Activated CD4-positive, alpha-beta T cell treated with anti-CD3 and anti-CD28 coated beads for 24 hours (primary cell): ENCODE measurements around the gene CD46.
A peak's percentile ranks its signal among the peaks of the same experiment; 100 is the strongest.
"Not testable (repeated sequence)": the region's sequence is repeated elsewhere in the genome, so short reads cannot be mapped to it uniquely, and the experiment has no call there.

Experiments
- DNase-seq, 2 donors: peaks; one replicate each; pipeline ENCODE4 v3.0.0-alpha.2; 2020; ENCODE audit warnings: low read depth in 2 of 2

Gene CD46

GRCh38 chr1:207750631-207751305 lies 1.1 kb upstream of the CD46 start:
- DNase-seq = no peak

- not testable (repeated sequence) for DNase-seq
These were observed 428 bp upstream of the CD46 start for GRCh38 chr1:207751463-207751789.

- DNase-seq = peak in 1 of 2 donors; percentile 35
These were observed 673 bp downstream of the CD46 start for GRCh38 chr1:207752456-207752998.

- no peak for DNase-seq
These were observed 1.8 kb downstream of the CD46 start for GRCh38 chr1:207753611-207754010.

- DNase-seq = no peak
These were observed 2.2 kb downstream of the CD46 start for GRCh38 chr1:207754011-207754410.

- no peak for DNase-seq
These were observed 3.3 kb downstream of the CD46 start for GRCh38 chr1:207754974-207755700.

GRCh38 chr1:207755846-207756693 lies 4.2 kb downstream of the CD46 start:
- DNase-seq = no peak

- DNase-seq = no peak
These were observed 10.8 kb downstream of the CD46 start for GRCh38 chr1:207762622-207763021.

GRCh38 chr1:207763091-207763490 lies 11.2 kb downstream of the CD46 start:
- no peak for DNase-seq

GRCh38 chr1:207763972-207764371 lies 12.1 kb downstream of the CD46 start:
- no peak for DNase-seq

- DNase-seq = no peak
These were observed 14.7 kb downstream of the CD46 start for GRCh38 chr1:207766569-207766968.

GRCh38 chr1:207770514-207770913 lies 18.7 kb downstream of the CD46 start:
- not testable (repeated sequence) for DNase-seq

GRCh38 chr1:207776045-207776444 lies 24.2 kb downstream of the CD46 start:
- not testable (repeated sequence) for DNase-seq

- DNase-seq = not testable (repeated sequence)
These were observed 25.6 kb downstream of the CD46 start for GRCh38 chr1:207777412-207777811.

- no peak for DNase-seq
These were observed 27.2 kb downstream of the CD46 start for GRCh38 chr1:207779008-207779407.

GRCh38 chr1:207781312-207781711 lies 29.5 kb downstream of the CD46 start:
- no peak for DNase-seq

GRCh38 chr1:207787776-207788175 lies 35.9 kb downstream of the CD46 start:
- no peak for DNase-seq

- no peak for DNase-seq
These were observed 37.5 kb downstream of the CD46 start for GRCh38 chr1:207789386-207789785.

- DNase-seq = no peak
These were observed 38.2 kb downstream of the CD46 start for GRCh38 chr1:207789792-207790787.

GRCh38 chr1:207791290-207791689 lies 39.4 kb downstream of the CD46 start:
- DNase-seq = no peak

GRCh38 chr1:207793327-207793726 lies 41.5 kb downstream of the CD46 start:
- no peak for DNase-seq
